ENCODE measurements around the gene MCFD2.

DNA sequence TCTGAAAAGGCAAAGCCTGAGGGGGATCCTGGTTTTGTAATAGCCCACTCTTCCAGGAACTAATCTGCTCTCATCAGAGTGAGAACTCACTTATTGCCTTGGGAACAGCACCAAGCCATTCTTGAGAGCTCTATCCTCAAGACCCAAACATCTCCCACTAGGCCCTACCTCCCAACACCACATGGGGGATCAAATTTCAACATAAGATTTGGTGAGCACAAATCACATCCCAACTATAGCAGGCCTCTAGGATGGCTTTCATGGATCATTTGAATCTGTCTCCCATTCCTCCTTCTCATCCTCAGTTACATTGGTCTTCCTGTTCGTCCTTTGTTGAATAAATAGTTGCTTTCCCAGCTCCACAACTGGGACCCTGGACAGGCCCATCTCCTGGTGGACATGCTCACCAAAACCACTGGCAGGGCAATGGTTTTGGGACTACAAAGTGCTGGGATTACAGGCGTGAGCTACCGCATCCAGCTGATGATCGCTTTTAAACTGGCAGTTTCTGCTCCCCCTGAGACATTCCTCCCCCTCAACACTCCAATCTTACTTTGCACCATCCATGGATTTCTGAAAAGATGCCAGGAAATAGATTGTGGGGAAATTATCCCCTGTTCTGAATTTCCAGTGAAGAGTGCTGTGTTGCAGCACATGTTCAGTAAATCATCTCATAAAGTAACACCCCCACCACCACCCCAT lies 42.6 kb downstream of the MCFD2 start:
- TF ChIP-seq POLR2AphosphoS5 (IDR thresholded peaks at IDR 0.05) (no peak), POLR2A (IDR thresholded peaks at IDR 0.05) (no peak)
- TF ChIP-seq, protein P1, sequence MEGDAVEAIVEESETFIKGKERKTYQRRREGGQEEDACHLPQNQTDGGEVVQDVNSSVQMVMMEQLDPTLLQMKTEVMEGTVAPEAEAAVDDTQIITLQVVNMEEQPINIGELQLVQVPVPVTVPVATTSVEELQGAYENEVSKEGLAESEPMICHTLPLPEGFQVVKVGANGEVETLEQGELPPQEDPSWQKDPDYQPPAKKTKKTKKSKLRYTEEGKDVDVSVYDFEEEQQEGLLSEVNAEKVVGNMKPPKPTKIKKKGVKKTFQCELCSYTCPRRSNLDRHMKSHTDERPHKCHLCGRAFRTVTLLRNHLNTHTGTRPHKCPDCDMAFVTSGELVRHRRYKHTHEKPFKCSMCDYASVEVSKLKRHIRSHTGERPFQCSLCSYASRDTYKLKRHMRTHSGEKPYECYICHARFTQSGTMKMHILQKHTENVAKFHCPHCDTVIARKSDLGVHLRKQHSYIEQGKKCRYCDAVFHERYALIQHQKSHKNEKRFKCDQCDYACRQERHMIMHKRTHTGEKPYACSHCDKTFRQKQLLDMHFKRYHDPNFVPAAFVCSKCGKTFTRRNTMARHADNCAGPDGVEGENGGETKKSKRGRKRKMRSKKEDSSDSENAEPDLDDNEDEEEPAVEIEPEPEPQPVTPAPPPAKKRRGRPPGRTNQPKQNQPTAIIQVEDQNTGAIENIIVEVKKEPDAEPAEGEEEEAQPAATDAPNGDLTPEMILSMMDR (IDR thresholded peaks at IDR 0.05) = peak in 1 of 3 donors; percentile 24

All from breast epithelium (tissue), 3 donors.